Vagina (tissue), 2 donors: ENCODE data around the gene KCNN4.

Source experiments
- CTCF ChIP-seq, 3 experiments: fragments of 450-650 bp in 2 of 3; fragments of 200-600 bp in 1 of 3; sonication (generic) in 1 of 3; IDR thresholded peaks; one replicate each; pipeline ENCODE4 v1.5.1; 2017 to 2019; ENCODE audit warnings: antibody characterized with exemption in 3 of 3, mild to moderate bottlenecking in 2 of 3, moderate library complexity in 2 of 3
- POLR2A ChIP-seq, 2 donors: fragments of 450-650 bp; IDR thresholded peaks; one replicate each; pipeline ENCODE4 v1.6.1; 2017; ENCODE audit warnings: antibody characterized with exemption in 2 of 2, mild to moderate bottlenecking in 2 of 2, moderate library complexity in 2 of 2
- POLR2AphosphoS5 ChIP-seq, 2 donors: sonication (generic); formaldehyde crosslinking; IDR thresholded peaks; one replicate each; pipeline ENCODE4 v1.9.0; 2017; ENCODE audit warnings: antibody characterized with exemption in 2 of 2, mild to moderate bottlenecking in 2 of 2, low read depth in 1 of 2; ENCODE audit not compliant: insufficient read depth in 1 of 2

GRCh38 chr19:43826787-43827754 is 46.3 kb upstream of the KCNN4 start, which contains the start of gene ZNF283:
- no peak for TF ChIP-seq CTCF (IDR thresholded peaks at IDR 0.05)
- TF ChIP-seq POLR2A (IDR thresholded peaks at IDR 0.05), result no peak
- TF ChIP-seq POLR2AphosphoS5 (IDR thresholded peaks at IDR 0.05; ENCODE audit: insufficient read depth in 1 of 2, low read depth in 1 of 2), result peak; percentile 52 to 95
